Measurements from ENCODE around the gene RMND1.

Gene RMND1

DNA sequence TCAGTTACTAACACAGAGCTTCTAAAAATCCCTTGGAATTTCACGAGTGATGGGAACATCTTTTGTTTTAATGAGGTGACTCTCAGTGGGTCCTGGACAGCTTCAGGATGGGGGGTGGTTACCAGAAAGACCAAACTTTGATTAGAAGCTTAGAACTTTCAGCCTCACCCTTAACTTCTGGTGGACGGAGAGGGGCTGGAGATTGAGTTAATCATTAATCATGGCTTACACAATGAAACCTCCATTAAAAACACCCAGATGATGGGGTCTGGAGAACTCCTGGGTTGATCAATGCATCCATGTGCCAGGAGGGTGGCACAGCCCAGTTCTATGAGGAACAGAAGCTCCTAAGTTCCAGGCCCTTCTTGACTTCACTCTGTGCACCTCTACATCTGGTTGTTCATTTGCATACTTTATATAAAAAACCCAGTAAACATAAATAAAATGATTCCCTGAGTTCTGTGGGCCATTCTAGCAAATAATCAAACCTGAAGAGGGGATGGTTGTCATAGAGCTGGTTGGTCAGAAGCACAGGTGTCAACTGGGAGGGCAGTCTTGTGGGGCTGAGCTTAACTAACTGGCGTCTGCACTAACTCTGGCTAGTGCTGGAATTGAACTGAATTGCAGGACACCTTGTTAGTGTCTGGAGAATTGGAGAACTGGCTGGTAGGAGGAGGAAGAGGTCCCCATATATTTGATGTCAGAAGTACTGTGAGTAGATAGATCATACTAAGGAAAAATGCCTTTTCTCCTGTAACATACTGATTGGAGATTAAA is 10.3 kb downstream of the RMND1 start:
- TF ChIP-seq, protein P1, sequence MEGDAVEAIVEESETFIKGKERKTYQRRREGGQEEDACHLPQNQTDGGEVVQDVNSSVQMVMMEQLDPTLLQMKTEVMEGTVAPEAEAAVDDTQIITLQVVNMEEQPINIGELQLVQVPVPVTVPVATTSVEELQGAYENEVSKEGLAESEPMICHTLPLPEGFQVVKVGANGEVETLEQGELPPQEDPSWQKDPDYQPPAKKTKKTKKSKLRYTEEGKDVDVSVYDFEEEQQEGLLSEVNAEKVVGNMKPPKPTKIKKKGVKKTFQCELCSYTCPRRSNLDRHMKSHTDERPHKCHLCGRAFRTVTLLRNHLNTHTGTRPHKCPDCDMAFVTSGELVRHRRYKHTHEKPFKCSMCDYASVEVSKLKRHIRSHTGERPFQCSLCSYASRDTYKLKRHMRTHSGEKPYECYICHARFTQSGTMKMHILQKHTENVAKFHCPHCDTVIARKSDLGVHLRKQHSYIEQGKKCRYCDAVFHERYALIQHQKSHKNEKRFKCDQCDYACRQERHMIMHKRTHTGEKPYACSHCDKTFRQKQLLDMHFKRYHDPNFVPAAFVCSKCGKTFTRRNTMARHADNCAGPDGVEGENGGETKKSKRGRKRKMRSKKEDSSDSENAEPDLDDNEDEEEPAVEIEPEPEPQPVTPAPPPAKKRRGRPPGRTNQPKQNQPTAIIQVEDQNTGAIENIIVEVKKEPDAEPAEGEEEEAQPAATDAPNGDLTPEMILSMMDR (IDR thresholded peaks at IDR 0.05; ENCODE audit: low read depth, low read length): no peak
- H3K4me3 ChIP-seq (ENCODE audit: low read depth, low read length): no peak overlapping the region

DNA sequence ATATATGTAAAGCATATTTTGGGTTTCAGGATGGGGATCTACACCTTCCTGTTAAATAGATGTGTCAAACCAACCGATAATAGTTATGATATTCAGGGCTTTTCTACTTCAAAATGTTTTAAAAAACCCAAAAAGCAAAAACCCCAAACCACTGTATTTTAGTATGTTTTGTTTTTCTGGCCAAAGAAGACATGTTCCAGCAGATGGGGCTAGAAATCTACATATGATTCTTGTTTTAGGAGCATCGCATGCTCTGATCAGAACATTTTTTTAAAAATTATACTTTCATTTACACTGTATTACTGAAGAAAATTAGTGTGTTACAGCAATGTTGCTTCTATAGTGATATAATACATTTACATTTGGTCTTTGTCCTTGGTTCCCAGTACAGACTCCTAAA is 11.0 kb downstream of the RMND1 start:
- TF ChIP-seq, protein P1 (IDR thresholded peaks at IDR 0.05; ENCODE audit: low read depth, low read length): no peak; the same call in 1 of the 2 replicates
- H3K4me3 ChIP-seq (ENCODE audit: low read depth, low read length): no peak overlapping the region

DNA sequence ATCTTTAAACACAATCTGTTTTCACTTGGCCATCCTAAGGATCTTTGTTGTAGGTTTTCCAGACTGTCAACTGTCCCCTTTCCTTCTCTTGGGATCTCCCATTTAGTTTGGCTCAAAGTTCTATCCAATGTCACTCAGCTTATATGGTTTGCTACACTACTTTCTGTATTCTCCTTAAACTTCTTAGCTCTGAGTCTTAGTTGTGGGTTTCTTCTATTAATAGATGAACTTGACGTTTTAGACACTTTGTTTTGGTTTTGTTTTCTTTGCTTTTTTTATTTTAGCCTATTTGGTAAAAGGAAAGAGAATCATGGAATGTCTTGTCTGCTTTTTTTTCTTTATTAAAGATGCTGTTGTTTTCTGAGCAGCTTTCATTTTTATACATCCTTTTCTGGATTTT is 11.4 kb downstream of the RMND1 start:
- H3K4me3 ChIP-seq (ENCODE audit: low read depth, low read length): no peak overlapping the region
- TF ChIP-seq, protein P1 (IDR thresholded peaks at IDR 0.05; ENCODE audit: low read depth, low read length): no peak

DNA sequence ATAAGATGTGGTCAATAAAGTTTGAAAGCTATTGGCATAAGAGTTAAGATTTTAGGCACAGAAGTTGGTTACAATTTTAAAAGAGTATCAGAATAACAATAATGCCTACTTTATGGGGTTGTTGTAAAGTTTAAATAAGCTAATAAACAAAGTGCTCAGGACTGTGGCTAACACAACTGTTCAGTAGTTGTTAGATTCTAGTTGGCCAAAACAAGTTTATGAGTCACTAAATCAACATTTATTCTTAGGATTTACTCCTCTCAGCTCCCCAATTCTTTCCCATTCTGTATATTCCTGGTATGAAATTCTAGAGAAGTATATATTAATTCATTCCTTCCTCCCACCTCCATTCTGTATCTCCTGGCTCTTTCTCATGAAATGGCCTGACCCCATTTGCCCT is 14.5 kb downstream of the RMND1 start:
- H3K4me3 ChIP-seq (ENCODE audit: low read depth, low read length): no peak overlapping the region
- TF ChIP-seq, protein P1 (IDR thresholded peaks at IDR 0.05; ENCODE audit: low read depth, low read length): no peak

DNA sequence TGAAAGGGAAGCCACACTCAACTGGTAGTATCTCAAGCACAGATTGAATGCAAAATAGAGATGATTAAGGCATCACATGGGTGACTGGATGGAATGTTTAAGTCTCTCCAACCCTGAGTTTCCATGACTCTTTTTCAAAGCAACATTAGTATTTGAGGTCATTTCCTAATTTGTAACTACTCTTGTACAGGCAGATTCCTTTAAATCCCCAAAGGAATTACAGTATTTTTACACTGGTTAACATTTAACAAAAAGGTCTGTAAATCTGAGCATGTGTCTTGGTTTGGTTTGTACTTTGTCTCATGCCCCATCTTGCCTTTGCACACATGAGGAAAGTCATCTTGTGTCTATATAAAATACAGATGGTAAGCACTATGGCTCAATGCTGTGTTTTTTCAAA is 15.1 kb downstream of the RMND1 start:
- H3K4me3 ChIP-seq (ENCODE audit: low read depth, low read length): no peak overlapping the region
- TF ChIP-seq, protein P1 (IDR thresholded peaks at IDR 0.05; ENCODE audit: low read depth, low read length): no peak

DNA sequence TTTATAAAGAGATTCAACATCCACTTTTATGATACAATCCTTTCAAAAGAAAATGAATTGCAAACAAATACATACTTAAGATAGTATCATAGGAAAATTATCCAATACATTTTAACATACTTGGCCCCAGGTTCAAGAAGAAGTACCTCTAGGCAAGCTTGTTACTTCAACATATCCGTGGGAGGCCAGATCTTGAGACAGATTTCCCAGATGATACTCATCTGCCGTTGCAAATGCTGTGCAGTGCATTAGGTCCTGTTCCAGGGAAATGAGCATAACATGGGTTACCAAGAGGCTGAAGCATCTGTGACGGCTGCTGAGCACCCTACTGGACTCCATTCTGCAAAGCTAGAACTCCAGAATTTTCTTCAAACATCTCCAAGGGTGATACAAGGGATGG is 15.6 kb downstream of the RMND1 start:
- H3K4me3 ChIP-seq (ENCODE audit: low read depth, low read length): no peak overlapping the region
- TF ChIP-seq, protein P1 (IDR thresholded peaks at IDR 0.05; ENCODE audit: low read depth, low read length): no peak

DNA sequence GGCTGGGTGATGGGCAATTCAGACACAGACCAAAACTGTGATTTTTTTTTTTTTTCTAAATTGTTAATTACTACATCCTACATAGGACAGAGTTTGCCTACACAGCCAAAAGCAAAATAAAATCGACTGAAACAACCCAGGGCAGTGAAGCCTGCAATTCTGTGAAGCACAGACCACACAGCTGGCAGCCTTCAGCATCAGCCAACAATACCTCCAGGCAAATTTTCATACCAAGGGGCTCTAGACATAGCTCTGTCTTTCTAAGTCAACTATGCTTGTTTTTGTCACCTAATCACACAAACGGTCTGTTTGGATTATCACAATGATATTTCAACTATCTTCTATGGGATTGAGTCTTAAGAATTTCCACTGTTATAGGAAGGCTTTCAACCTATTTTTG is 17.6 kb downstream of the RMND1 start:
- no peak overlapping the region for H3K4me3 ChIP-seq (ENCODE audit: low read depth, low read length)
- TF ChIP-seq, protein P1 (IDR thresholded peaks at IDR 0.05; ENCODE audit: low read depth, low read length): no peak

Data from WI38 (cell line).